Keratinocyte (primary cell): Measurements from ENCODE around the gene LRRC28.

ENCODE experiments used
- CTCF ChIP-seq, 3 experiments: IDR thresholded peaks in 1 of 3; conservative IDR thresholded peaks in 1 of 3; optimal IDR thresholded peaks in 1 of 3; 2 replicates in 2 of 3; 3 replicates in 1 of 3; pipeline versions ENCODE3 to v1.5.1; 2011; ENCODE audit warnings: low read length in 3 of 3, mild to moderate bottlenecking in 3 of 3, moderate library complexity in 2 of 3, control low read depth in 1 of 3, inconsistent platforms in 1 of 3; ENCODE audit not compliant: insufficient read depth in 2 of 3; ENCODE audit errors: extremely low read depth in 1 of 3
- EZH2 ChIP-seq: IDR thresholded peaks from one replicate; pipeline ENCODE4 v1.6.1; 2012; ENCODE audit warnings: inconsistent platforms, mild to moderate bottlenecking, low read length, moderate library complexity

- TF ChIP-seq CTCF (optimal IDR thresholded peaks at IDR 0.05 in 1 of 3, IDR thresholded peaks at IDR 0.05 in 1 of 3, conservative IDR thresholded peaks at IDR 0.05 in 1 of 3; ENCODE audit: extremely low read depth in 1 of 3, insufficient read depth in 2 of 3, low read length in 3 of 3) (peak; percentile 73 to 77 (median 77)), EZH2 (no peak)
These were observed 38.0 kb upstream of the LRRC28 start for GRCh38 chr15:99213187-99213811.
